GM23338 (cell line): ENCODE data around the gene ATP5F1B. TPM values are rescaled to one million over a fixed set of nuclear protein-coding genes. Genes with fewer than 3 reads are reported as not detected.

Source experiments
- ATAC-seq: fragments of 200-7000 bp; cut with Tn5 transposase; 3 replicates; pipeline ENCODE4 v1.9.1; 2020
- DNase-seq: peaks from one replicate; pipeline ENCODE4 v3.0.0-alpha.2; 2015; ENCODE audit warnings: low spot score
- H2AFZ ChIP-seq: fragments of 200-600 bp; sonication (generic); 2 replicates; pipeline ENCODE4 v1.8.0; 2016; ENCODE audit warnings: antibody characterized with exemption, mild to moderate bottlenecking, moderate library complexity
- H3F3A ChIP-seq: fragments of 200-600 bp; sonication (generic); replicated peaks from 2 replicates; pipeline ENCODE4 v1.8.0; 2017; ENCODE audit warnings: antibody characterized with exemption, mixed run types, low read depth
- H3K27ac ChIP-seq: fragments of 200-600 bp; sonication (generic); 2 replicates; pipeline ENCODE4 v1.6.1; 2016; ENCODE audit warnings: low read depth
- H3K27me3 ChIP-seq: fragments of 200-600 bp; sonication (generic); 2 replicates; pipeline ENCODE4 v1.8.0; 2016; ENCODE audit warnings: mild to moderate bottlenecking, mixed run types, moderate library complexity; ENCODE audit not compliant: insufficient read depth
- H3K36me3 ChIP-seq: fragments of 200-600 bp; sonication (generic); 2 replicates; pipeline ENCODE4 v1.8.0; 2016; ENCODE audit warnings: mild to moderate bottlenecking; ENCODE audit not compliant: insufficient read depth
- H3K4me1 ChIP-seq: fragments of 200-600 bp; sonication (generic); 2 replicates; pipeline ENCODE4 v1.8.0; 2016; ENCODE audit warnings: mild to moderate bottlenecking, moderate library complexity; ENCODE audit not compliant: insufficient read depth
- H3K4me2 ChIP-seq: fragments of 200-600 bp; sonication (generic); 2 replicates; pipeline ENCODE4 v1.7.1; 2017; ENCODE audit warnings: mixed run types
- H3K4me3 ChIP-seq: fragments of 200-600 bp; sonication (generic); 2 replicates; pipeline ENCODE4 v1.6.1; 2016; ENCODE audit warnings: mixed run types
- H3K79me2 ChIP-seq: fragments of 200-600 bp; sonication (generic); replicated peaks from 2 replicates; pipeline ENCODE4 v1.8.0; 2017; ENCODE audit warnings: mild to moderate bottlenecking; ENCODE audit not compliant: insufficient read depth
- H3K9me2 ChIP-seq: fragments of 200-600 bp; sonication (generic); 2 replicates; pipeline ENCODE4 v1.8.0; 2017; ENCODE audit not compliant: insufficient read depth
- H4K20me1 ChIP-seq: fragments of 200-600 bp; sonication (generic); replicated peaks from 2 replicates; pipeline ENCODE4 v1.8.0; 2017; ENCODE audit warnings: mild to moderate bottlenecking; ENCODE audit not compliant: insufficient read depth
- H3K27ac Mint-ChIP-seq: 2 replicates; pipeline ENCODE4 v1.8.0; 2020; ENCODE audit warnings: inconsistent platforms, mild to moderate bottlenecking, moderate library complexity, mixed read lengths
- H3K27me3 Mint-ChIP-seq: 3 replicates; pipeline ENCODE4 v1.8.0; 2022; ENCODE audit warnings: low read depth, mild to moderate bottlenecking, moderate library complexity, mixed read lengths, inconsistent platforms; ENCODE audit not compliant: insufficient read depth, poor library complexity
- H3K36me3 Mint-ChIP-seq: 3 replicates; pipeline ENCODE4 v1.8.0; 2021; ENCODE audit warnings: low read depth, mild to moderate bottlenecking, inconsistent platforms, moderate library complexity, mixed read lengths
- H3K4me1 Mint-ChIP-seq: 3 replicates; pipeline ENCODE4 v1.8.0; 2020; ENCODE audit warnings: mild to moderate bottlenecking, inconsistent platforms, mixed read lengths
- H3K4me3 Mint-ChIP-seq: 3 replicates; pipeline ENCODE4 v1.8.0; 2021; ENCODE audit warnings: moderate library complexity, mild to moderate bottlenecking, inconsistent platforms, mixed read lengths
- H3K9me3 Mint-ChIP-seq: 3 replicates; pipeline ENCODE4 v1.8.0; 2020; ENCODE audit warnings: moderate library complexity, mild to moderate bottlenecking, inconsistent platforms, mixed read lengths
- CREB1 ChIP-seq: fragments of 250-450 bp; sonication (Bioruptor Pico); IDR thresholded peaks from 2 replicates; pipeline ENCODE4 v1.5.0; 2020; ENCODE audit warnings: low read depth, mild to moderate bottlenecking, moderate library complexity
- CTCF ChIP-seq, 2 experiments: fragments of 200-600 bp in 1 of 2; sonication (generic) in 1 of 2; conservative IDR thresholded peaks; 2 replicates each; pipeline versions ENCODE4 v1.5.1 to v1.6.1; 2016 to 2017; ENCODE audit warnings: antibody characterized with exemption in 2 of 2, low read depth in 2 of 2, mild to moderate bottlenecking in 2 of 2, moderate library complexity in 1 of 2
- ETS1 ChIP-seq: IDR thresholded peaks from 2 replicates; pipeline ENCODE4 v1.6.1; 2016; ENCODE audit warnings: antibody characterized with exemption
- EZH2 ChIP-seq: fragments of 200-600 bp; sonication (generic); IDR thresholded peaks from one replicate; pipeline ENCODE4 v1.8.0; 2017; ENCODE audit warnings: antibody characterized with exemption, mild to moderate bottlenecking, low read depth; ENCODE audit not compliant: unreplicated experiment
- EZH2phosphoT487 ChIP-seq: fragments of 200-600 bp; sonication (generic); IDR thresholded peaks from one replicate; pipeline ENCODE4 v1.8.1; 2018; ENCODE audit warnings: antibody characterized with exemption; ENCODE audit not compliant: unreplicated experiment
- JUNB ChIP-seq: IDR thresholded peaks from one replicate; pipeline ENCODE4 v1.6.1; 2016; ENCODE audit warnings: antibody characterized with exemption; ENCODE audit not compliant: unreplicated experiment
- NANOG ChIP-seq: IDR thresholded peaks from 2 replicates; pipeline ENCODE4 v1.6.1; 2016; ENCODE audit warnings: antibody characterized with exemption, borderline replicate concordance
- POLR2AphosphoS5 ChIP-seq: IDR thresholded peaks from 2 replicates; pipeline ENCODE4 v1.6.1; 2016; ENCODE audit warnings: antibody characterized with exemption, low read depth
- REST ChIP-seq: IDR thresholded peaks from one replicate; pipeline ENCODE4 v1.6.1; 2018; ENCODE audit warnings: antibody characterized with exemption; ENCODE audit not compliant: unreplicated experiment
- STAT1 ChIP-seq: IDR thresholded peaks from one replicate; pipeline ENCODE4 v1.6.1; 2016; ENCODE audit warnings: antibody characterized with exemption; ENCODE audit not compliant: unreplicated experiment
- ZNF114 ChIP-seq: fragments of 250-450 bp; sonication (Bioruptor Pico); IDR thresholded peaks from 2 replicates; pipeline ENCODE4 v1.5.0; 2020; ENCODE audit warnings: mild to moderate bottlenecking, moderate library complexity
- ZNF331 ChIP-seq: fragments of 250-450 bp; sonication (Bioruptor Pico); IDR thresholded peaks from 2 replicates; pipeline ENCODE4 v1.5.0; 2020; ENCODE audit warnings: low read depth, mild to moderate bottlenecking, moderate library complexity
- ZNF462 ChIP-seq: fragments of 250-450 bp; sonication (Bioruptor Pico); IDR thresholded peaks from 2 replicates; pipeline ENCODE4 v1.5.0; 2020; ENCODE audit warnings: mild to moderate bottlenecking, moderate library complexity
- polyA plus RNA-seq: library from polyadenylated mRNA; unstranded; fragments of >200 nt; fragmentation: Nextera tagmentation; extraction: Ambion mirVana; gene quantifications from 2 replicates; pipeline ENCODE4 v1.2.1, GENCODE V29; 2016
- total RNA-seq: library from RNA; depleted of rRNA; stranded (reverse); fragments of >200 nt; shearing (Covaris generic); gene quantifications from 2 replicates; pipeline ENCODE4 v1.2.3, GENCODE V29; 2014

The ATP5F1B gene
- total and polyA plus RNA-seq, 2 experiments from 2014 or later: 763 to 956 TPM

- H3K9me3 Mint-ChIP-seq: peaks cover 3% of the 10 kb centered on the region; the same call in 1 of the 3 replicates
- peaks cover 9% of the 10 kb centered on the region; the same call in 1 of the 2 replicates for H3K36me3 ChIP-seq
- no peak for TF ChIP-seq NANOG
- no peak for TF ChIP-seq ETS1
- no peak for TF ChIP-seq STAT1
- no peak for TF ChIP-seq ZNF462 (CRISPR knock-in tag)
- no peak for TF ChIP-seq EZH2phosphoT487
- no peak for TF ChIP-seq CTCF (conservative IDR thresholded peaks at IDR 0.05; ENCODE audit: low read depth in 2 of 2)
- TF ChIP-seq EZH2: no peak
- TF ChIP-seq CREB1 (CRISPR knock-in tag): no peak
- TF ChIP-seq POLR2AphosphoS5: no peak
- no peak for TF ChIP-seq REST
- no peak for TF ChIP-seq ZNF331 (CRISPR knock-in tag)
- no peak for TF ChIP-seq ZNF114 (CRISPR knock-in tag)
- TF ChIP-seq JUNB: no peak
- H3K27ac Mint-ChIP-seq: peak overlapping the region; percentile 73
- H3K4me2 ChIP-seq: peak overlapping the region; percentile 94
- H4K20me1 ChIP-seq: peaks cover 66% of the 10 kb centered on the region
- H3K27ac ChIP-seq: peak overlapping the region; percentile 17
- H3K27me3 ChIP-seq: no peaks in the 10 kb centered on the region
- peaks cover 81% of the 10 kb centered on the region for H3K79me2 ChIP-seq
- peaks cover 30% of the 10 kb centered on the region for H3K4me1 ChIP-seq
- H3K4me3 Mint-ChIP-seq: peak overlapping the region; percentile 100
- peaks cover 19% of the 10 kb centered on the region for H3K4me1 Mint-ChIP-seq
- peaks cover 32% of the 10 kb centered on the region for H3F3A ChIP-seq
- DNase-seq: no peak
- peak overlapping the region; percentile 98 for H3K4me3 ChIP-seq
- peaks cover 32% of the 10 kb centered on the region for H3K27me3 Mint-ChIP-seq
- H3K36me3 Mint-ChIP-seq: peaks cover 66% of the 10 kb centered on the region
- ATAC-seq: no peak
- no peak overlapping the region for H2AFZ ChIP-seq
- H3K9me2 ChIP-seq: no peaks in the 10 kb centered on the region
Observed at GRCh38 chr12:56684745-56685359, 39.1 kb upstream of the ATP5F1B start.
